Measurements from ENCODE around the gene BCAS3.

- TF ChIP-seq CTCF (IDR thresholded peaks at IDR 0.05) (no peak), POLR2A (IDR thresholded peaks at IDR 0.05) (no peak)
These were observed 557.6 kb downstream of the BCAS3 start for GRCh38 chr17:61235001-61235826.

Measured in lower leg skin (tissue), 3 donors.